DMS153 treated with DMSO at 0.1 percent for 48 hours (cell line): ENCODE results near the gene PIK3C3.
"Not testable (repeated sequence)": the region's sequence is repeated elsewhere in the genome, so short reads cannot be mapped to it uniquely, and the experiment has no call there.

Source experiments
- DNase-seq: peaks from one replicate; lab custom pipeline; 2025; ENCODE audit not compliant: unreplicated experiment; lab: John Stamatoyannopoulos, UW

Gene PIK3C3

DNA sequence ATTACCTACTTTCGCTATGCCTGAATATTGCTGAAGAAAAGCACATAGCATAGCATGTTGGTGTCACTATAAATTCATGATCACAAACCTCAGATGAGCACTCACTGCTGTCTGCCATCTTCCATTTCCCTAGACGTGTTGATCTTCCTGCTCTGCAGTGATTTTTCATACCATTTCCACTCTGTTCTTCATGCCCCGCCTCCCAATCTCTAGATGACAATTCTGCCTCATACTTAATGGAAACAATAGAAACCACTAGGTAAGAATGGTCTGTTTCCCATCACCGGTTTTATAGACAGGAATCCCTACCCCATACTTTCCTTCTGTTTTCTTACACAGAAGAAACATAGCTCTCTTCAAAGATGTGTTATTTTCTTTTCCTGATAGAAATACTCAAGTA is 63.8 kb downstream of the PIK3C3 start:
- no peak for DNase-seq

DNA sequence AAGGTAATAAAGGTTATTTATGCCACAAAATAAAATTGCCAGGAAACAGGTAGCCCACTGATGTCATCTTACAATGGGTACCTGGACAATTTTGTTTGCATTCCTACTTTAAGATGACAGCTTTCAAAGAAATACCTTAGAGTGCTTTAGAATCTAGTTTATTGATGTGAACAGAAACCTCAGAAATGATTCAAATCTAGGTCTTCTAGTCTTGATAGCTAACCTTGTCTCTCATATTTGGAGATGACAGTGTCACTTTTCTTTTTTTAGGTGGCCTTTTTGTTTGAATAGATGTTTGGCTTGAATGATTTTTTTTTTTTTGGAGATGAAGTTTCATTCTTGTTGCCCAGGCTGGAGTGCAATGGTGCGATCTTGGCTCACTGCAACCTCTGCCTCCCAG is 69.1 kb downstream of the PIK3C3 start:
- DNase-seq = no peak

DNA sequence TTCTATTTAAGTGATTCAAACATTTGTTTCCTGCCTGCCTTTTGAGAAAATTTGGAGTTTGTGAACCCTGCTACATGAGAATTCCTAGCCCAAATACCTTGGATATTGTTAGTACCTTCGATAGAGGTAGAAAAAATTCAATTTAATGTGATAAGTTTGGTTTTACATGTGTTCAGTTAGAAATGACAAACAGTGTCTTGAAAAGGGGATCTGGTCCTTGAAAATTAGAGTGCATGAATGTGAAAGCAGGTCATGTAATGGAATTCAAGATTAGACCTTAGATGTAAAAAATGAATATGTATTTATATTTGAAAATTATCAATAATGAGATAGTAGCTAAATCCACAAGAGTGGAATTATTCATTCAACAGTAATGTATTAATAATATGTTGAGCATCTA is 70.5 kb downstream of the PIK3C3 start:
- no peak for DNase-seq

DNA sequence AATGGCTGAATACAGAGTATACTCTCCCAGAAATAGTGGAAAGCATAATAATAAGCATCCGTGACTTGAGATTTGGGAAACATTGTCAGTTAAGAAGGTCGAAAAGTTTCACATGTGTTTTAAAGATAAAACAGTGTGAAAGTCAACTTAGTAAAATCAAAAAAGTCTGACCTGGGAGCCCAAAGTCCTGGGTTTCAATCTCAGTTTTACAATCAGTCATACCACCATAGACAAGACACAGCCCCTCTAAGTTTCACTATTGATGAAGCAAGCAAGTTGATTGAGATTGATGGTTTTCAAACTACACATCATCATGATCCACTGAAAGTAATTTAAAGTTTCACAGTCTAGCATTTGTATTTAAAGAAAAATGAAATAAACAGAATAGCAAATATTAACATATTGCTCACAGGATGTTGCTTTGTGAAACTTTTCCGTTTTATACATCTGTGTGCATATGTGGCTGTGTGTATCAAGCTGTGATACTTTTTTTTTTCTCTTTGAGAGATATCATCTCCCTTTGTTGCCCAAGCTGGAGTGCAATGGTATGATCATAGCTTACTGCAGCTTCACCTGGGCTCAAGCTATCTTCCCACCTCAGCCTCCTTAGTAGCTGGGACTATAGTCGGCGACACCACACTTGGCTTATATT is 71.1 kb downstream of the PIK3C3 start:
- no peak for DNase-seq

DNA sequence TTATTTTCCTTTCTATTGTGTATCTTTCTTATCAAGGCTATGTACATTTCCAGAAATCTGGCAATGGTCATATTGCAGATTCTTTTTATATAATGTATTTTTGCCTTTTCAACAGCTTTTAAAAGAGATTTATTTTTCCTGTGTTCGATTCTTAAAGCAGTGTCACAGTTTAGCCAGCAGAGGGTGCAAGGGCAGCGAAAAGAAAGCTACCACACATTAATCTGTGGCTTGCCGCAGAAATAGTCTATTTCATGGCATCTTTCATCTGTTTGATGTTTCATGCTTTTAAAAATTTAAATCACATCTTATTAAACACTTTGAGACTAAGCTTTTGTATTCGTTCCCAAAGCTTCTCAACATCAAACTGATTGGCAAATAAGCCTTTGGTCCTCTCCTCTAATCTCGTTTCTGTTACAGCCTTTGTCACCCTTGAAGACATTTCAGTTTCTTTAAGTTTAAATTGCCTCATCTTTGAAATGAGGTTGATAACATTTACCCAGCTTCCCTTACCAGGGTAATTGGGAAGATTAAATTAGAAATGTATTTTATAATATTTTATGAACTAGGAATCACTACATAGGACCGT is 73.3 kb downstream of the PIK3C3 start:
- DNase-seq = no peak

DNA sequence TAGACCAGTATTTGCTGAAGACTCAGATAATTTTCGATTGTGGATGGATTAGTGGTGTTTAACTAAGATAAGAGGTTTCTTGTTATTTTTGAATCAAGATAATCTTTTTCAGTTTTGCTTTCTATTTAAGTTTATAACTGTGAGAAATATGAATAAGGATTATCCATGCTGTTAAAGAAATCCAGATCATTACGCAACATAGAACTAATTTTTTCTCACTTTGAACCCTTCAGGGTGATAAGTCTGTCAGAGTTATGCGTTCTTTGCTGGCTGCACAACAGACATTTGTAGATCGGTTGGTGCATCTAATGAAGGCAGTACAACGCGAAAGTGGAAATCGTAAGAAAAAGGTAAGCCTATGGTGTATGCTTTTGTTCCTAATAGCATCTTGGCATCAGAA is 74.1 kb downstream of the PIK3C3 start:
- no peak for DNase-seq

DNA sequence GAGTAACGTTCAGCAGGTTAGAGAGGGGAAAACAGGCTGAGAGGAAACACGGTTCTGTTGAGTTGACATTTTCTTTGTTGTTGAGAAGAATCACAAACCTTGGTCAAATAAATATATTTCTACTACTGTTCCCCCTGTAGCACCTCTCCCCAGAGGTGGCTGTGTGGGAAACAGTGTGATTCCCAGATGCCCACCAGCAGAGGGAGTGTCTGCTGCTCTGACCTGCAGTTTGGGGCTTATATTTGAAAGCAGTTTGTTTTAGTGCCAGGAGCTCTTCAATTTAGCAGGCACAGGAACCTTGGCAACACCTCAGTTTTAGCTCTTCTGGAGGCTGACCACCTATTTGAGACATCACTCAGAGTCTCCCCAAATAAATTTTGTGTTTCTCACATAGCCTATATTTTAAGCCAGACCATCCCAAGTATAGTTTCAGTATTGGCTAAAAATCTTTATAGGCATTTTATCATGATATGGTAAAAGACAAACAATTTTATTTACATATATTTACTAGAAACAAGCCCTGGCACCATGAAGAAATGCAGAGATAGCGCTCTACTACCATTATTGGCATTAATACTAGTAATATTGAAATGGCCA is 75.7 kb downstream of the PIK3C3 start:
- DNase-seq = peak; percentile 13

DNA sequence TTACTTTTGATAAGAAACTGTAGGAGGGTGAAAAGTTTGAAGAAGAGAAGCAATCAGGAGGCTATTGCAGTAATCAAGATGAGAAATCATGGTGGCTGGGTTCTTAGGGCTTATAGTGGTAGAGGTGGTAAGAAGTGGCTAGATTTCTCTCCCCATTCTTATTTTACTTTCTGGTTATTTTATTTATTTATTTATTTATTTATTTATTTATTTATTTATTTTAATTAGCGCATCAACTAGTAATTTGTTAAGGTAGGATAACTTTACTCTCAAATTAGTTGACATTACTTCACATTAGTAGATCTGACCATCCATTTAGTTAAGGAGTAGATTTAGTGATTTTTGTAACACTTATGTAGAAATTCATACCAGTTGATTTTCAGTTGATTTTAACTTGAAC is 77.4 kb downstream of the PIK3C3 start:
- DNase-seq = no peak

DNA sequence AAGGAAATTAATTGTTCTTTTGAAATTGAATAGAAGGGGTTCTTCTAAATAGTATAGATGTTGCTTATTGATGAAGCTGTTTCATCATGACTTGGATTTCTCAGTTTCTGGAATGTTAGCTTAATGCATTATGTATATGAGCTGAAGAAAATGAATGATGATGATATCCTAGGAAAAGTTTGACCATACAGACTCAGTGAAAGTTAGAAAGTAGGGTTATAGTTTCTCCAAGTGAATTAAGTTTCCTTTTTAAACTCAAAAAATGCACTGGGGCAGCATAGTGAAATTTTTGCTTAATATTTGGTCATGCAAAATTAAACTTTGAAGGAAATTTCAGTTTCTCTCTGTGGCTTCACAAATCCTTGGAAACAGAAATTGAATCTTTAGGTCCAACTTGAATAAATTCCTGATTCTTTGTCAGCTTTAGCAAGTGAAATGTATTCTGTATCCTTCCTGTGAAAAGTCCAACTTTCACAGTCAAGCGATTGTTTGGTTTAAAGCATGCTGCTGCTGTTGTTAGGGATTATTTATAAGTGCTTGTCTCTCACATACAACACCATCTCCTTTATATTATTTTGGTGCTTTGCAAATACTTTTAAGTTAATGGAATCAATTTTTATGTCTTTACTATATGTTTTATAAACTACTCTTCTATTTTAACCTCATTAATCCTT is 78.2 kb downstream of the PIK3C3 start:
- DNase-seq = no peak

DNA sequence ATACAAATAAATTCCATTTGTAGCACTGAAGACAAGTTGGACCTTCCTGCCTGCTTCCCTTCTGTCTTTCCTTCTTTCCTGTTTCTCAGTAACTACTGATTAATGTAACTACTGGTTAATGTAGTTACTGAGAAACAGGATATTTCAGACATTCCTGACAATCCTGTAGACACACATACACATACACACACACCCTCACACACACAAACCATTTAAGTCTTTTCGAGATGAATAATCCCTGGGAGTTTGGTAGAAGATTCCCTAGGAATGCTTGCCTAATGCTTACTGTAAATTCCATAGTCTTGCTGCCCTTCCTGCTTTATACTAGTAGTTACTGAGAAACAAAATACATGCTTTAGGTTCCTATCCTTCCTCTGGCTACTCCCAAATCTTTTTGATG is 83.9 kb downstream of the PIK3C3 start:
- DNase-seq = no peak

DNA sequence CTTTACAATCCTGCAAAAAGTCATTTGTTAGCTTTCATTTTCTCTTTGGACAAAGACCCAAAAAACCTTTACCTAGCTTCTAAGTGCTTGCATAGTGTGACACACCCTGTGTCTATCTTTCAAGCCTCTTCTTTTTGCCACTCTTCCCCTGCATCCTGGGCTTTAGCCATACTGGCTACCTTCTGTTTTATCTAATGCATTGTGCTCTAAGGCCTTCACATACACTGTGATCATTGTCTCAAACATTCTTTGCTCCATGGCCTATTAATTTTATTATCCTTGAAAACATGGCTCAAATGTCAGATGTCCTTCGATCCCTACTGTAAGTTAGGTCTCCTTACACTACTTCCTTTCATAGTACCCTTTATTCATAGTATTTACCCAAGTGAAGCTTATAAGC is 84.4 kb downstream of the PIK3C3 start:
- no peak for DNase-seq

DNA sequence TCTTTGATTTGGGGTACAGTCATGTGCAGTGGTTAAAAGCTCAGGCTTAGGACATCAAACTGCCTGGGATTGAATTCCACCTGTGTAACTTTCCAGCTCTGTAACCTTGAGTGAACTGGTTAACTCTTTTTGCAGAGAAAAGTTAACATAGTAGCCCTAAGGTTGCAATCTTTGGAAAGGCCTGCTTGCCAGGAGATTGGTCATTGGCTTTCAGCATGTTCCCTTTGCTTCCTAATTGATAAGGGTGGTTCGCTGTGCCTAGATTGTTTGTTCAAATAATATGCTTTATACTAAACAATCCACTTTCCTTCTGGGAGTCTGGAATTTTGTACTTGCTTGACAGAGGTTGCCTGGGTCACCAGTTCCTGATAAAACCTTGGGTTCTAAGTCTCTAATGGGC is 86.8 kb downstream of the PIK3C3 start:
- DNase-seq = no peak

DNA sequence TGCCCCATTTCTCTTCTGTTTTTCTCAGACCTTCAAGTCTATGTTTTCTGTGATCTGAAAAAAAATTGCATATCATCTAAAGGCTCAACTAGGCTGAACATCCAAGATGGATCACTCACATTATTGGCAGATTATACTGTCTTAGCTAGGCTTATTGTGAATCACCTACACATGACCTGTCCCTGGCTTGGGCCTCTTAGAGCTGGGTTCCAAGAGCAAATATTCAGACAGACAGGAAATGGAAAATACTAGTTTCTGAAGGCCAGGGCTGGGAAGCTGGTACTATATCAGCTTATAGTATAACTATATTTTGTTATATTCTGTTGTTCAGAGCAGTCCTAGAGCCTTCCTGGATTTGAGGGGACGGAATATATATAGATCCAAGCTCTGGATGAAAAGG is 90.3 kb downstream of the PIK3C3 start:
- no peak for DNase-seq

DNA sequence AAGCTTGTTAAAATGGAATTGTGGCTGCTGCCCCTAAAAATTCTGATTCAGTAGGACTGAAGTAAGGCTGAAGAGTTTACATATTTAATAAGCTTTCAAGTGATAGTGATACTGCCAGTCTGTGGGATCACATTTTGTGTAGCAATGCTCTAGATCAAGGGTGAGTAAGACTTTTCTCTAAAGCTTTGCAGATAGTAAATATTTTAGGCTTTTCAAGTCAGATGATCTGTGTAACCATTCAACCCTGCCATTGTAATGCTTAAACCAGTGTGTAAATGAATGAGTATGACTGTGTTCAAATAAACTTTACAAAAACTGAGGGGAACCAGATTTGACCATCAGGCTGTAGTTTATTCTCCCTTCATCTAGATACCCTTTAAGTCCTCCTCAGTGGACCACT is 92.7 kb downstream of the PIK3C3 start:
- no peak for DNase-seq

DNA sequence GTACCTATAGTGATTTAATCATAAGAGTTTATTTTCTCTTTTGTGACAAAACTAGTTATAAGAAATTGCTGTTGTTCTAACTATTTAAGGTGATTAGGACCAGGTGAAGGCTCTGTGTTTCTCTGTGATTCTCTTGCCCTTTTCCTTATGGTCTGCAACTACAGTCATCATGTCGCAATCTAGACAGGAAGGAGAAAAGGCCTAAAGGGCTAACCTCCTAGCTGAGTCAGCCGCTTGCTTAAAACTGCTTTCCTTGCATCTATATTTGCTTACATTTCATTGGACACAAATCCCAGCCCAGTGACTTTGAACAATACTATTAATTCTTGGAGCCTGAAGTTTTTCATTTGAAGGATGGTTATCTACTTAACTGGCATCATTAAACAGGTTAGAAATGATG is 93.1 kb downstream of the PIK3C3 start:
- no peak for DNase-seq

DNA sequence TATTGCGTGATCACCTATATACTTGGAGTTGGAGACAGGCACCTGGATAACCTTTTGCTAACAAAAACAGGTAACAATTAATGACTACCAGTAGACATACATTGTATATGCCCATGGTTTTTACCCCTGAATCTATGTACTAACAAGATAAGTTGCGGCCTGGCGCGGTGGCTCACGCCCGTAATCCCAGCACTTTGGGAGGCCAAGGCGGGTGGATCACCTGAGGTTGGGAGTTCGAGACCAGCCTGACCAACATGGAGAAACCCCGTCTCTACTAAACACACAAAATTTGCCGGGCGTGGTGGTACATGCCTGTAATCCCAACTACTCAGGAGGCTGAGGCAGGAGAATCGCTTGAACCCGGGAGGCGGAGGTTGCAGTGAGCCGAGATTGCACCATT is 94.5 kb downstream of the PIK3C3 start:
- not testable (repeated sequence) for DNase-seq

DNA sequence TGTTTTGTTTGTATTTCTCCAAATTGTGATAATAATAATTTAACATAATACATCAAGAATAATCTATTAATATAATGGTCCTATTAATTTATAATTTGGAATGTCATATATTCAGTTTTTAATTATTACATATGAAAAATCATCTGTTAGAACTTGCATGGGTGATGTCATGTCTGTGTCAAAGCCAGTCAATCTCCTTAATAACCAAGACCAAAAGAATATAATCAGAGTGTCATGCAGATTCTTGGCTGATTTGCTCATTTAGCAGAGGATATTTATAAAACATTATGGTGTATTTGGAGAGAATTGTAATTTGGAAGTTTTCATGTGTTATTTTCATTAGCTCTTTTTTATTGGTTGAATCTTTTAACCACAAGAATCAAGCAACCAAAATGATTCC is 96.4 kb downstream of the PIK3C3 start:
- no peak for DNase-seq

DNA sequence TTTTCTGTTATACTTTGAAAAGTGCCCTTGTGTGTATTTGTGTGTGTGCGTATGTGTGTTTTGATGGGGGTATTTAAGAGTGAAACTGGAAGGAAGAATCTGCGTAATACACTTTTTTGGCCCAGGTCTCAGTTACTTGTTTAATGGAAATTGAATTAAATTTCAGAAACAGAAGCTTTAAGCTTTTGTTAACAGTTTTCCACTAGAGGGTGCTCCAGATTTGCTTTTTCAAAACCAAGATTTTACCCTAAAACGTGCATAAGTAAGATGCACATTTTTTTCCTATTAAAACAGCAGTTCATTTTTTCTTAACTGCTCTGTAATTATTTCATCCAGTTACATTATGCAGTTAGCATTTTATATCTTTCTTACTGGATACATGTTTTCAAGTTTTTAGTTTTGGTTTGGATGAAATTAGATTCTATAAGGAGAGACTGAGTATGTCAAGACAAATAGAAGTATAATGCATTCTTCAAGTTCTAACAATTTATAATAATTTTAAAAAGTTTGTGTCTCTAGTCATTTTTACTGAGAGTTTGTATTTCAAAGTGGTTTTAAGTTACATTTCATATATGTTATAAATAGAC is 97.2 kb downstream of the PIK3C3 start:
- no peak for DNase-seq

DNA sequence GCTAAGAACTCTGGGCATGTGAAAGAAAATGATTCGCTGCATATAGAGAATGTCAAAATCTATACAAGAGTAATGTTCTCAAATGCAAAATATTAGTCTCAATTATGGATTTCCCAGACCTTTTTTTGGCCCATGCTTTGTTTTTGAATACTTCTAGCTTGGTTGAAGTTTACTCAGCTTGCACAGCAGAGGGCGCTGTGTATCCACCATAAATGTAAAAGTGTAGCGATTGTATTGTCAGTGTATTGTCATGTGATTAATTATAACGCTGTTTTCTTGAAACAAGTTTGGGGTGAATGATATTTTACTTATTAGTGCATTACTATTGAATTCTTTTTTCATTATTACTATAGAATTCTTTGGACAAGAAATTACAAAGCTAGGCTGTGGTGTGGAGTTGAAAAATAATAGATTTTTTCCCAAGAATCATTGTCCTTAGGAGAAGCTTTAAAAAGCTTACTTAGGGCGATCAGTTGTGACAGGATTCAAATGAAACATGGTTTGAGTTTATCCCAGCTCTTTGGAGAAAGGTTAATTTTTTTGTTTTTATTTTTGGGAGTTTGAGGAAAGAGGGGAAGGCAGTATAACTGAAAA is 98.3 kb downstream of the PIK3C3 start:
- DNase-seq = peak; percentile 66

DNA sequence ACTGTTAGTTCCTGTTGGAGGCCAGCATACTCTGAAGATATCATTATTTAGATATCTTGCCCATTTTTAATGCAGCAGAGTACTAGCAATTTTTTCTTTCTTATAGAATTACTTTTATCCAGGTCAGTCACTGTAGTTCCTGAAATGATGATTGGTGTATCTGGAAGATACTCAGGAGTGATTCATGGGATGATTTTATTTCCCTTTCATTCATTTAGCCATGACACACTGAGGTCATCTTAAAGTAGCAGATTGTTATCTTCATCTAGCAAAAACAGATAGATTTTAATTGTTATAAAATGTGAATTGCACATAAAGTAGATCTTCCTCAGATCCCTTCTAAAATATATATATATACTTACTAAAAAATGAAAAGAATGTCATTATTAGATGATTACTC is 109.1 kb downstream of the PIK3C3 start:
- DNase-seq = no peak

DNA sequence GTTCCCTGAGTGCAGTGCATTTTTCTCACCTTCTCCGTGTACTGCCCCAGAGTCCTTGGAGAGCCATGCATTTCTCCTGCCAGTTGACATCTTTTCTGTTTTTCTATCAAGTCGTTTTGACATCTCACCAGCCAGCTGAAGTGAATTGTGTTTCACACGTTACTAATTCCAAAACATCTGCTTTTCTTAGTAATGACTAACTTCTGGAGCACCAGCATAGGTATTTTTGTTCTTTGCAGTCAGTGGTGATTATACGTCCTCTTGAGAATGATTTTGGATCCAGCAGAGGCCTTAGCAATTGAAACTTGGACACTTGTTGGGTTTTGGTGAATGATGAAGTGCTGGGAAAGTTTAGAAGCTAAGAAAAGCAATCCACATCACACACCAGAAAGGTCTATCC is 112.5 kb downstream of the PIK3C3 start:
- DNase-seq = no peak

DNA sequence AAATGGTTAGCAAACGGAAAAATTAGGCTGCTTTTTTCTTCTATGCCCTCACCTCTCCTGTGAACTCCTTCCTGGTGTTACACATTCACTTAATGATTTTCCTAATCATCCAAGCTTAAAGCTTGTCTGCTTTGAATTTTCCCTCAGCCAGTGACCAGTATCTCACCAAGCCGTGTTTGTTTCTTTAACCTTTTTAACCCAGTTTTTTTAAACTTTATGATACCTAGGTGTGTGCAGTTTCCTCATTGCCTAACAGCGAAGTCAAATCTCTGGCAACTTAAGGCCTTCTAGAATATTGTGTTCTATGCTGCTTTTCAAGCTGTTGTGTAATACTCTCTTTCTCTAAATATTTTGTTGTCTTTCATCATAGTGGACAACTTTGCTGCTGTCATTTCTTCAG is 113.0 kb downstream of the PIK3C3 start:
- DNase-seq = no peak
